ENCODE measurements around the gene FOXB2.

The FOXB2 gene

DNA sequence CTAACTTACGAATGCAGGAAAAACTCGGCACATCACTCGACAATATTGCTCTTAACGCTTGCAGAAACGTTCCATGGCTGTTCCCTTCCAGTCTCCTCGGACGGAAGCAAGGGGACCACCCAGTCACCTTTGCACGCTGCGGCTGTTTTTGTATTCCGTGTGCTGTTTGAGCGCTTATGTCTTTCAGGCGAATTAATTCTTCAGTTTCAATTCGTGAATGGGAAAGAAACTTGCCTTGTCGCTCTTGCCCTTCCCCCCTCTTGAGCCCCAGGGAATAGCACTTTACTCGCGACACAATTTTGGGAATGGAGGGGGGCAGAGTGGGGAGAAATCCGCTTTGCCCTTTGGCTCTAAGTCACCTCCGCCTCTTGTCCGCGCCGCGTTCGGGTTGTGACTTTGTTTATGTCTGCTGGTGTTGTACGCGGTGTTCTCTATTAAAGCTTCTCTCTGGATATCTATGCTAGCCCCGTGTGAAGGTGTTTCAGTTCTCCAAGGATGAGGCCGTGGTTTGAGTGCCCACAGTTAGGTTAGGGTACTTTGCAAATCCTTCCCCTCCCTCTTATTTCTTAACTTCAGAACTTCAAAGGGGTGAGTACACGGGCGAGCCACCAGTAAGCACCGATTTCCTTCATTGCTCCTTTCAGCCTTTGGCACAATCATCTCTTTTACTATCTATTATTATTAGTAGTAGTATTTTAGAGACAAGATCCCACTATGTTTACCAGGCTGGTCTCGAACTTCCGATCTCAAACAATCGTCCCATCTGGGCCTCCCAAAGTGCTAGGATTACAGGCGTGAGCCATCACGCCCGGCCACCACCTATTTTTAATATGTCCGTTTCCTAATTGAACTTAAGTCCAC lies 2.7 kb downstream of the FOXB2 start:
- TF ChIP-seq, protein P1, sequence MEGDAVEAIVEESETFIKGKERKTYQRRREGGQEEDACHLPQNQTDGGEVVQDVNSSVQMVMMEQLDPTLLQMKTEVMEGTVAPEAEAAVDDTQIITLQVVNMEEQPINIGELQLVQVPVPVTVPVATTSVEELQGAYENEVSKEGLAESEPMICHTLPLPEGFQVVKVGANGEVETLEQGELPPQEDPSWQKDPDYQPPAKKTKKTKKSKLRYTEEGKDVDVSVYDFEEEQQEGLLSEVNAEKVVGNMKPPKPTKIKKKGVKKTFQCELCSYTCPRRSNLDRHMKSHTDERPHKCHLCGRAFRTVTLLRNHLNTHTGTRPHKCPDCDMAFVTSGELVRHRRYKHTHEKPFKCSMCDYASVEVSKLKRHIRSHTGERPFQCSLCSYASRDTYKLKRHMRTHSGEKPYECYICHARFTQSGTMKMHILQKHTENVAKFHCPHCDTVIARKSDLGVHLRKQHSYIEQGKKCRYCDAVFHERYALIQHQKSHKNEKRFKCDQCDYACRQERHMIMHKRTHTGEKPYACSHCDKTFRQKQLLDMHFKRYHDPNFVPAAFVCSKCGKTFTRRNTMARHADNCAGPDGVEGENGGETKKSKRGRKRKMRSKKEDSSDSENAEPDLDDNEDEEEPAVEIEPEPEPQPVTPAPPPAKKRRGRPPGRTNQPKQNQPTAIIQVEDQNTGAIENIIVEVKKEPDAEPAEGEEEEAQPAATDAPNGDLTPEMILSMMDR (IDR thresholded peaks at IDR 0.05; ENCODE audit: control extremely low read depth, extremely low read depth, low read depth, missing control alignments): no peak
- POLR2A ChIA-PET: no interaction called here
- DNase-seq (ENCODE audit: extremely low spot score): no peak
- CTCF ChIA-PET: no interaction called here

- TF ChIP-seq, protein P1 (IDR thresholded peaks at IDR 0.05; ENCODE audit: control extremely low read depth, extremely low read depth, low read depth, missing control alignments): no peak
- ChIA-PET CTCF (no interaction called here), POLR2A (no interaction called here)
- DNase-seq (ENCODE audit: extremely low spot score): peak; percentile 17
Measured at GRCh38 chr9:77022783-77023440, 3.5 kb downstream of the FOXB2 start.

- CTCF ChIA-PET: no interaction called here
- TF ChIP-seq, protein P1 (IDR thresholded peaks at IDR 0.05; ENCODE audit: control extremely low read depth, extremely low read depth, low read depth, missing control alignments): no peak
- DNase-seq (ENCODE audit: extremely low spot score): peak; percentile 11
- POLR2A ChIA-PET: no interaction called here
Measured at GRCh38 chr9:77023726-77024125, 4.3 kb downstream of the FOXB2 start.

DNA sequence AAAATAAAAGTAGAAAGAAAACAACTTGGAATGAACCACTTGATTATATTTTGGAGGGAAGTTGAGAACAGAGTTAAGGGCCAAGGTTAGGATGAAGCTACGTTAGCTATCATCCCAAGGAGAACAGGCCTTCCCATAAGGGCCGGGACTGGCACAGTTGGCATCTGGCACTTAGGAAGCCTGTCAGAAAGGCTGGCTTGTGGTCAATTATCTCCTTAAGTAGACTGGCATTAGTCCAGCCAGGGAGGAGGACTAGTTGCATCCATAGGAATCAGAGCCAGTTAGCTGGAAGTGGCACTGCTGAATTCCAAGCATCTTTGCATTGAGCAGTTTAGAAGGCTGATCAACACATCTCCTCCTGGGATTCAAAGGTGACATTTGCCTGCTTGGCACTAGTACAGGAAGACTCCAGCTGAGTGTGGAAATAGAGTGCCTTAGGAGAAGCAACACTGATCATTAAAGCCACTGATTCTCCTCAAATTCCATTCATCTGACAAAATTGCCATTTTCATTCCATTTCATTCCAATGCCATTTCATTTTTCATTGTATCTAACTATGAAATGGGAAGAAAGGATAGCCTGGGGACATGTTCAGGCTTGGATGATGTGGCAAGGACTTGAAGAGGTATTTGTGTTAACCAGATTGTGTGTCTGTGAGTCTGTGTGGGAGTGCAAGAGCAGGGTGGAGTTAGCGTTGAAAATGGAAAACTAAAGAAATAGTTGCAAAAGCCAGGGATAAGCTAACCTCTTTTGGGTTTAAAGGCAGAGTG lies 5.5 kb downstream of the FOXB2 start:
- TF ChIP-seq, protein P1 (IDR thresholded peaks at IDR 0.05; ENCODE audit: control extremely low read depth, extremely low read depth, low read depth, missing control alignments): no peak
- no peak for DNase-seq (ENCODE audit: extremely low spot score)
- ChIA-PET CTCF (interaction anchor here (1.1 to 1.2 kb wide), 2 partner anchors 10 to 20 kb away, joined by 3 read pairs; no protein-coding TSS in a partner anchor), POLR2A (no interaction called here)

- no peak for DNase-seq (ENCODE audit: extremely low spot score)
- TF ChIP-seq, protein P1 (IDR thresholded peaks at IDR 0.05; ENCODE audit: control extremely low read depth, extremely low read depth, low read depth, missing control alignments): no peak
- CTCF ChIA-PET: no interaction called here
- POLR2A ChIA-PET: no interaction called here
Measured at GRCh38 chr9:77028478-77028877, 9.0 kb downstream of the FOXB2 start.

GRCh38 chr9:77030045-77030444 lies 10.6 kb downstream of the FOXB2 start:
- ChIA-PET CTCF (no interaction called here), POLR2A (no interaction called here)
- TF ChIP-seq, protein P1 (IDR thresholded peaks at IDR 0.05; ENCODE audit: control extremely low read depth, extremely low read depth, low read depth, missing control alignments): no peak
- no peak for DNase-seq (ENCODE audit: extremely low spot score)

Measured in GM10248 (cell line).